Astrocyte of the cerebellum (primary cell): ENCODE results near the gene MRGPRX2.

Experiments
- DNase-seq: peaks from one replicate; pipeline ENCODE4 v3.0.0-alpha.2; 2011; ENCODE audit warnings: low read depth
- H3K4me3 ChIP-seq: 2 replicates; pipeline ENCODE4 v1.5.1; 2011; ENCODE audit warnings: mild to moderate bottlenecking, low read depth, low read length, moderate library complexity
- CTCF ChIP-seq: IDR thresholded peaks from 2 replicates; pipeline ENCODE4 v1.5.1; 2012; ENCODE audit warnings: low read length, low read depth, moderate library complexity, mild to moderate bottlenecking; ENCODE audit errors: missing control alignments
- in situ Hi-C: cut with HindIII; loops from 2 replicates; pipeline ENCODE4 v1.10.0; 2017; ENCODE audit warnings: low sequenced_read_pairs

Gene MRGPRX2

GRCh38 chr11:19053909-19054308 is 6.6 kb downstream of the MRGPRX2 start:
- in situ Hi-C loops, result no loop called here
- no peak for TF ChIP-seq CTCF
- H3K4me3 ChIP-seq, result no peak overlapping the region
- no peak for DNase-seq

DNA sequence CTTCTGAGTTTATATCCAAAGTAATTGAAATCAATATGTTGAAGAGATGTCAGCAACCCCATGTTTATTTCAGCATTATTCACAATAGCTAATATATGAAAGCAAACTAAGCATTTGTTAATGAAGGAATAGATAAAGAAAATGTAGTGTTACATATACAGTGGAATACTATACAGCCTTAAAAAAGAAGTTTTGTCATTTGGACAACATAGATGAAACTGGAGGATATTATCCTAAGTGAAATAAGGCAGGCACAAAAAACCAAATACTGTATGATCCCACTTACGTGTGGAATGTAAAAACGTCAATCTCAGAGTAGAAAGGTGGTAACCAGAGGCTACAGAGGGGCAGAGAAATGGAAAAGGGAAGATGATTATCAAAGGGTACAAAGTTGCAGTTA is 10.2 kb downstream of the MRGPRX2 start:
- DNase-seq, result no peak
- TF ChIP-seq CTCF, result no peak
- in situ Hi-C loops, result no loop called here
- no peak overlapping the region for H3K4me3 ChIP-seq

DNA sequence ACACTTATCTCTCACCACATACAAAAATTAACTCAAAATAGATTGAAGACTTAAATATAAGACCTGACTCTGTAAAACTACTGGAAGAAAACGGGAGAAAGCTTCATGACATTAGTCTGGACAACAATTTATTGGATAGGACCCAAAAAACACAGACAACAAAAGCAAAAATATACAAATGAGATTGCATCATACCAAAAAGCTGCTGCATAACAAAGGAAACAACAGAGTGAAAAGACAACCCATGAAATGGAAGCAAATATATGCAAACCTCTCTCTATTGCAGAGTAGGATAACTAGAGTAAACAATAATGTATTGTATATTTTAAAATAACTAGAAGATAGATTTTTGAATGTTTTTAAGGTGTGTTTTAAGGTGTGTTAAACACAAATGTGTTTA is 11.2 kb downstream of the MRGPRX2 start:
- H3K4me3 ChIP-seq, result no peak overlapping the region
- no peak for TF ChIP-seq CTCF
- in situ Hi-C loops, result no loop called here
- DNase-seq, result no peak

DNA sequence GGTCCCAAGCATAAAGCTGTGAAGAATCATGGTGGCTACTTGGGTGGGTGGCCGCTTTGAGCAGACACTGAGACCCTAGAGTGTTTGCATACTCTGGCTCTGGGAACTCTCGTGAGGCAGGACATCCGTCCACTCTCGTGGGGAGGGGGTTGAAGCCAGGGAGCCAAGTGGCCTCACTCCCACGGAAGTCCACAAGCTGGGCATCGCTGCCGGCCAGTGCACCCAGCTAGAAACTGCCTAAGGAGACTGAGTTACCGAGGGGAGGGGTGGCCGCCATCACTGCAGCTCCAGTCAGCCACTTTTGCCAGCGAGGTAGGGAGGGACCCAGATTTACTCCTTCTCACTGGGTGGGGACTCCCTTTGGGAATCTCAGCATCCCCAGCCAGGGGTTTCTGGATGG is 20.5 kb downstream of the MRGPRX2 start:
- no peak overlapping the region for H3K4me3 ChIP-seq
- DNase-seq, result no peak
- in situ Hi-C loops, result no loop called here
- no peak for TF ChIP-seq CTCF

- in situ Hi-C loops, result no loop called here
- TF ChIP-seq CTCF, result no peak
- no peak overlapping the region for H3K4me3 ChIP-seq
- no peak for DNase-seq
Observed at GRCh38 chr11:19039409-19039808, 21.1 kb downstream of the MRGPRX2 start.

DNA sequence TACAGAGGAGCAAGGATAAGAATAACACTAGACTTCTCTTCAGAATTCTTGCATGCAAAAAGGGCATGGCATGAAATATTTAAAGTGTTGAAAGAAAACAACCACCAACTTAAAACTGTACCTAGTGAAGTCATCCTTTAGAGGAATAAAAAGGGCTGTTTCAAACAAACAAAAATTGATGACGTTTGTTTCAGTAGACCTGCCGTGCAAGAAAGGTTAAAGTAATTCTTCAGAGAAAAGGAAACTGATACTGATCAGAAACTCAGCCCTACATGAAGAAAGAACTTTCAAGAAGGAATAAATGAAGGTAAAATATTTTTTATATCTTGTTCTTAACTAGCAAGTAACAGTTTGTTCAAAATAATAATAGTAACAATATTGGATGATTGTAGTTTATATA is 27.5 kb downstream of the MRGPRX2 start:
- no peak overlapping the region for H3K4me3 ChIP-seq
- in situ Hi-C loops, result no loop called here
- DNase-seq, result no peak
- TF ChIP-seq CTCF, result no peak
